LNCaP clone FGC (cell line): ENCODE results near the gene TMEM131.
"Not testable (repeated sequence)": the region's sequence is repeated elsewhere in the genome, so short reads cannot be mapped to it uniquely, and the experiment has no call there.

Source experiments
- DNase-seq: peaks from one replicate; pipeline ENCODE4 v3.0.0-alpha.2; 2011; ENCODE audit warnings: low read depth
- H3K4me3 ChIP-seq: 2 replicates; pipeline ENCODE4 v1.5.1; 2011; ENCODE audit warnings: mild to moderate bottlenecking, low read depth, low read length, control low read depth
- TF ChIP-seq, protein P1 (sequence below): IDR thresholded peaks from 2 replicates; pipeline ENCODE4 v1.5.1; 2012; ENCODE audit warnings: mild to moderate bottlenecking; ENCODE audit not compliant: control insufficient read depth, insufficient read depth; ENCODE audit errors: extremely low read depth

The TMEM131 gene

DNA sequence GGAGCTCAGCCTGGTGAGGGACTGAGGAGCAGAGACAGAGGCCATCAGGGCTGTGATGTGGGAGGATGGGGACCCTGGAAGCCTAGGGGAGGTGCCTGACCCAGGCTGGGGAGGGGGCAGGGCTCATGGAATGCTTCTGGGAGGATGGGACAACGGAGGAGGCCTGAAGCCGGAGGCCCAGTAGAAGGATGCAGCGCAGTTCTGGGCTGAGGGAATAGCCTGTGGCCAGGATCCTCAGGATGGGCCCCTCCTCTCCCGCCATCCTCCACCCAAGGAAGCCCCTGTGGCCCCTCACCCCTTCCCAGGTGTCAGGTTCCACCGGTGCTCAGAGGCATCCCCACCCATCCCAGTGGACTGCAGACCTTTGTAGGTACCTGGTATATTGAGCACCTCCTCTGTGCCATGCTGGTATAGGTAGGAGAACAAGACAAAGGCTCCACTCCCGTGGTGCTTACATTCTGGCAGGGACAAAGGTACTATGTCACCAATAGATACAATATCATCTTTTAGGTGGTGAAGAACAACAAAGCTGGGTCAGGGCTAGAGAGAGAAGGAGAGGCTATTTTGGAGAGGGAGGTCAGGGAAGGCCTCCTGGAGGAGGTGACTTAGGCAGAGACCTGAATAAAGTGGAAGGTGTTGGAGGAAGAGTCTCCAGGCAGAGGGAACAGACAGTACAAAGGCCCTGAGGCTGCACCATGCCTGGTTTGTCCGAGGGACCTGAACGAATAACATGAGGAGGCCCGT lies 279.6 kb downstream of the TMEM131 start:
- no peak for DNase-seq
- H3K4me3 ChIP-seq = no peak overlapping the region
- TF ChIP-seq, protein P1, sequence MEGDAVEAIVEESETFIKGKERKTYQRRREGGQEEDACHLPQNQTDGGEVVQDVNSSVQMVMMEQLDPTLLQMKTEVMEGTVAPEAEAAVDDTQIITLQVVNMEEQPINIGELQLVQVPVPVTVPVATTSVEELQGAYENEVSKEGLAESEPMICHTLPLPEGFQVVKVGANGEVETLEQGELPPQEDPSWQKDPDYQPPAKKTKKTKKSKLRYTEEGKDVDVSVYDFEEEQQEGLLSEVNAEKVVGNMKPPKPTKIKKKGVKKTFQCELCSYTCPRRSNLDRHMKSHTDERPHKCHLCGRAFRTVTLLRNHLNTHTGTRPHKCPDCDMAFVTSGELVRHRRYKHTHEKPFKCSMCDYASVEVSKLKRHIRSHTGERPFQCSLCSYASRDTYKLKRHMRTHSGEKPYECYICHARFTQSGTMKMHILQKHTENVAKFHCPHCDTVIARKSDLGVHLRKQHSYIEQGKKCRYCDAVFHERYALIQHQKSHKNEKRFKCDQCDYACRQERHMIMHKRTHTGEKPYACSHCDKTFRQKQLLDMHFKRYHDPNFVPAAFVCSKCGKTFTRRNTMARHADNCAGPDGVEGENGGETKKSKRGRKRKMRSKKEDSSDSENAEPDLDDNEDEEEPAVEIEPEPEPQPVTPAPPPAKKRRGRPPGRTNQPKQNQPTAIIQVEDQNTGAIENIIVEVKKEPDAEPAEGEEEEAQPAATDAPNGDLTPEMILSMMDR = no peak

DNA sequence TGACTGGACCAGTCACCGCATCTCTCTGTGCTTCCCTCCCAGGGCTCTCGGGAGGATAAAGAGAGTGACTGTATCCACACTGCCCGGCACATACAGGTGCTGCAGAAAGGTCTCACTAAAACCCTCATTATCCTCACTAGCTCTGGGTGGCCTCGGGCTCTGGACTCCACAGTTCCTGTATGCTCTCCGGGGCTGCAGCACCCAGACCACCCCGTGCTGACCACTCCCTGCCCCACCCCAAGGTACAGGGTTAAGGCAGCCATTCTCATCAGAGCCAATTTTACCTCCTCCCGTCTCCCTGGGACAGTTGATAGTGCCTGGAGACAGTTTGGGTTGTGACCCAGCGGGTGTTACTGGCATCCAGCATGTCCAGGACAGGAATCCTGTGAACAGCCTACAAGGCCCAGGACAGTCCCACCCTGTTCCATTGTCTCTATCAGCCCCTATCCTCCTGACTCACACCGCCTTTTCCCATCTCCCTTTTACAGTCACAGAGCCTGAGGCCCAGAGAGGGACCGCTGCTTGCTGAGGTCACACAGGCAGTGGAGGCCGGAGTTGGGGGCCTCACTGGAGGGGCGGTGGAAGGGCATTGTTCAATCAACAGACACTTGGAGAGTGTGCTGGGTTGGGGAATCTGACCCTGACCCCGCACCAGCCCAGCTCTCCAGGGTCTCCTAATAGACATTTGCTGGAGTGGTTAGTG lies 280.6 kb downstream of the TMEM131 start:
- DNase-seq = no peak
- no peak overlapping the region for H3K4me3 ChIP-seq
- TF ChIP-seq, protein P1 = no peak

DNA sequence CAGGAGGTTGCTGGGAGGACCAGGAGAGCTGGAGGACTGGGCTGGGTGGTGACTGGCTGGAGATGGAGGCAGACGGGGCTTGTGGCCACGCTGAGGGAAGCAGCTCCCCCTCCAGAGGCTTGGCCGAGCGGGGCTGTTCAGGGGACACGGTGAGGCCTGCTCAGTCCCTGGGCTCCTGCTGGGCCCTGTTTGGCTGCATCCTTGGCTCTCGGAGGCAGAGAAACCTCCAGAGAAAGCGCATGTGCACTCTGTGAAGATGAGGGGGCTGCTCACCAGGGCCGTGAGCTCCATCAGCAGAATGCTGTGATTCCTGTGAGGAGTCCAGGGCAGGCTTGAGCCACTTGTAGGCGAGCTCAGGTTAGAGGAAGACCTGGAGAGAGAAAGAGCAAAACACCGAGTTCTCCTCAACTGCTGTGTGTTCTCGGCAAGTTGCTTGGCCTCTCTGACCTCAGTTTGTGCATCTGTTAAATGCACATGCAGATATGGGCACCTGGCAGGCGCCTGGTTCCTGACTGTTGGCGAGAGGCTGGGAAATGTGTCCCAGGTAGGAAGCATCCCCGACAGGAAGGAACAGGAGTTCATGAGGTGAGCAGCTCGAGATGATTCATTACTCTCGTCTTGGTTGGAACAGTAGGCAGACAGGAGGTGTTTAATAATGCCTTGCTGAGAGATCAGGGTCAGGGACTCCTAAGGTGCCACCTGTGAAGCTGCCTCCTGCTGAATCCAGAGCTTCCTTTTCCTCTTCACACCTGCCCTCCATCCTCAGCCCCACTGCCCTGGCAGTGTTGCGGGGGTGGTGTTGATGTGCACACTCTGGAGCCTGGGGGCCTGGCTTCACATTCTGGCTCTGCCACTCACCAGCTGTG lies 281.4 kb downstream of the TMEM131 start:
- H3K4me3 ChIP-seq = no peak overlapping the region
- TF ChIP-seq, protein P1 = no peak
- no peak for DNase-seq

DNA sequence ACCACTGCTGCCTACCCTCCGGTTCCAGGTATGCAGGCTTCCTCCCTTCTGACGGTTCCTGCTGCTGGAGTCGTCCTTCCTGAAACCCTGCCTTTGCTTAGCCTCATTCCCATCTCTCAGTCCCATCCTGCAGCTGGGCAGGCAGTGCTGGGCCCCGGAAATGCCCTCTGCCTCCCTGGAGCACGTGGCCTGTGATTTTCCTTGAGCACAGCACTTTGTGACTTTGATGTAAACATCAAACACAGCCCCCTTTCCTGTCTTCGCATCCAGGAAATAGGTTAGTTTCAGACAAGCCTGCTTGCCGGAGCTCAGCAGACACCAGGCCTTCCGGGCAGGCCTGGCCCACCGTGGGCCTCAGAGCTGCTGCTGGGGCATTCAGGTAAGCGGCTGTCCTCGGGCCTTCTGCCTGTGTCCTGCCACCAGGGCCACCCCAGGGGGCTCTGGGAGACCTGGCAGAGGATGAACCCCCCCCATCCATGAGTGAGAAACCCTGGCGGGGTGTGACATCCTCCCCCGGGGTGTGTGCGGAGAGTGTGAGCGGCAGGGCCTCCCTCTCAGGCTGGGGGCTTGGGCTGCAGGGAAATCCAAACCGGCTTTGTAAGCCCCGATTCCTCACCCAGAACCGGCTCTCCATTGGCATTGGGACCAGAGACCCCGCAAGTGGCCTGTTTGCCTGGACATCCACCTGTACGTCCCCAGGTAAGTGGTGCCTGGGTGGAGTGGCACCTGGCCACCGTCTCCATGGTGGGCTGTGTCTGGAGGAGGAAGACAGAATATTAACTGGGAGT lies 282.3 kb downstream of the TMEM131 start, which contains the start of gene ZAP70:
Gene ZAP70 (plus strand): TSS at position 281 of the 788 bp plus-strand sequence. CDS start 10,461 bp downstream, outside the sequence.
- no peak within 1 kb of the TSS for H3K4me3 ChIP-seq
- DNase-seq = no peak
- TF ChIP-seq, protein P1 = no peak

DNA sequence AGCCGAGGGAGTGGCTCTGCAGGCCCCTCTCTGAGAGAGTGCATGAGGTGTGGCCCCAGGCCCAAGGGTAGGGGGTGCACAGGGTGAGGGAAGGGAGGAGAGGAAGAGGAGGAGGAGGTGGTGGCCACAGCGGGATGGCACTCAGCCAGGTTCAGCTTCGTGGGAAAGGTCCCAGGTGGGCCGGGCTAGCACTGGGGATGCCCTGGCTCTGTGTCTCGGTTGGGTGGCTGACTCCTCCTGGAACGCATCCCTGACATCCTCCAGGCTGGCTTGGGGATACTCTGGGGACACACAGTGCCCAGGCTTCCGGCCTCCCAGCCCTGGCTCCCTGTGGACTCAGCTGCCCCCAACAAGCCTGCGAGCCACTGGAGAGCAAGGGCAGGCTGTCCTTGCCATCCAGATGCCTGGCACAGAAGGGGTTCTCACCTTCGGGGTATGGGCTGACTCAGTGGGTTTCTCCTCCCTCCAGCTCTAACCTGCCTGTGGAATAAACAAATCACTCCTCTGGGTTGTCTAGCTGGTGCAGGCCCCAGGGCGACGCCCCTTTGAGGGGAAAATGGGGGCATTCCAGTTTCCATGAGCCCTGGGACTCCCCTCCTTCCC lies 283.0 kb downstream of the TMEM131 start:
- DNase-seq = no peak
- TF ChIP-seq, protein P1 = no peak
- H3K4me3 ChIP-seq = no peak overlapping the region

DNA sequence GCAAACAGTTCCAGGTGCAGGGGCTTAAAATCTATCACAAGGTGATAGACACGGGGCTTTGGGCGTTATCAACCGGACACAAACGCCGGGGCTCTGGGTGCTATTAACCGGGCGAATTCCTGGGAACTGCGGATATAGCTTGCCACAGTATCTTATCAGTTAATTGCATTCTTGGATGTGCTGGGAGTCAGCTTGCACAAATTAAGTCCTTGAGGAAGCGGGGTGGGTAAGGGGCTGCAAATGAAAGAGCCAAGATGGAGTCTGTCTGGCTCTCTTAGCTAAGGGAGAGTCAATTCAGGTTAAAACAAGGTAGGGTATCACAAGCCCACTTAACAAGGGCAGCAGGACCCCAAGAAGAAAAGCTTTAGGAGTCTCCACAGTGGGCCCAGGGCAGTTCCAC lies 283.6 kb downstream of the TMEM131 start:
- not testable (repeated sequence) for DNase-seq, H3K4me3 ChIP-seq
